Endodermal cell (in vitro differentiated cells): Measurements from ENCODE around the gene SLC3A2. TPM values are rescaled to one million over a fixed set of nuclear protein-coding genes. Genes with fewer than 3 reads are reported as not detected.
A peak's percentile ranks its signal among the peaks of the same experiment; 100 is the strongest.

Source experiments
- DNase-seq: peaks from one replicate; pipeline ENCODE4 v3.0.0-alpha.2; 2017
- H3K27ac ChIP-seq: 2 replicates; pipeline ENCODE4 v1.5.1; 2013; ENCODE audit warnings: mild to moderate bottlenecking, low read depth, low read length, moderate library complexity
- H3K27me3 ChIP-seq: 2 replicates; pipeline ENCODE4 v1.6.1; 2013; ENCODE audit warnings: mild to moderate bottlenecking, low read length, moderate library complexity; ENCODE audit not compliant: insufficient read depth, control insufficient read depth, poor library complexity, severe bottlenecking
- H3K36me3 ChIP-seq: 2 replicates; pipeline ENCODE4 v1.7.0; 2013; ENCODE audit warnings: mild to moderate bottlenecking, low read length, moderate library complexity; ENCODE audit not compliant: control insufficient read depth, insufficient read depth
- H3K4me1 ChIP-seq: one replicate; pipeline ENCODE4 v1.7.0; 2013; ENCODE audit warnings: low read length; ENCODE audit not compliant: control insufficient read depth, insufficient read depth
- H3K4me3 ChIP-seq: 2 replicates; pipeline ENCODE4 v1.5.1; 2013; ENCODE audit warnings: mild to moderate bottlenecking, low read length, moderate library complexity
- H3K9ac ChIP-seq: 2 replicates; pipeline ENCODE4 v1.6.1; 2013; ENCODE audit warnings: mild to moderate bottlenecking, low read length, moderate library complexity; ENCODE audit not compliant: poor library complexity, severe bottlenecking; ENCODE audit errors: extremely low read depth
- H3K9me3 ChIP-seq: 2 replicates; pipeline ENCODE4 v1.6.1; 2013; ENCODE audit warnings: mild to moderate bottlenecking, low read length, moderate library complexity; ENCODE audit not compliant: control insufficient read depth
- H3K27ac Mint-ChIP-seq: 2 replicates; pipeline ENCODE4 v1.8.0; 2020; ENCODE audit warnings: mixed read lengths
- H3K27me3 Mint-ChIP-seq: 2 replicates; pipeline ENCODE4 v1.8.0; 2021; ENCODE audit warnings: mild to moderate bottlenecking, mixed read lengths; ENCODE audit not compliant: insufficient read depth
- H3K36me3 Mint-ChIP-seq: 2 replicates; pipeline ENCODE4 v1.8.0; 2020; ENCODE audit warnings: low read depth, mixed read lengths
- H3K4me1 Mint-ChIP-seq: 2 replicates; pipeline ENCODE4 v1.8.0; 2020; ENCODE audit warnings: mixed read lengths
- H3K4me3 Mint-ChIP-seq: 2 replicates; pipeline ENCODE4 v1.8.0; 2020; ENCODE audit warnings: mild to moderate bottlenecking, moderate library complexity, mixed read lengths
- H3K9me3 Mint-ChIP-seq: 2 replicates; pipeline ENCODE4 v1.8.0; 2020; ENCODE audit warnings: mild to moderate bottlenecking, mixed read lengths
- CTCF ChIP-seq: fragments of 200-600 bp; sonication (generic); conservative IDR thresholded peaks from 2 replicates; pipeline ENCODE4 v1.5.0; 2021; ENCODE audit warnings: antibody characterized with exemption, mild to moderate bottlenecking
- WGBS, 2 experiments: methylation state at CpG; one replicate each; pipeline versions ENCODE4 v1.1.5 to v1.1.7; 2013; ENCODE audit warnings: missing lambda C conversion rate in 2 of 2, mixed read lengths in 1 of 2; ENCODE audit not compliant: insufficient coverage in 1 of 2, insufficient read length in 1 of 2; 5-methylcytosine and 5-hydroxymethylcytosine counted together
- total RNA-seq, 2 donors: library from RNA; stranded (reverse); fragmentation: NEBNext Ultra II Directional in 1 of 2; extraction: Animal tissue kit (Norgen Biotek cat#: 25700) in 1 of 2; gene quantifications; 2 replicates in 1 of 2; 3 replicates in 1 of 2; pipeline ENCODE4 v1.2.1, GENCODE V29; 2021

SLC3A2 gene
- total RNA-seq, 2 donors from 2014 or later = 438 to 488 TPM

- Mint-ChIP-seq H3K36me3 (no peaks in the 10 kb centered on the region), H3K4me3 (peak overlapping the region; percentile 57), H3K27ac (no peak overlapping the region), H3K9me3 (no peaks in the 10 kb centered on the region), H3K4me1 (peaks cover 19% of the 10 kb centered on the region), H3K27me3 (peaks cover 89% of the 10 kb centered on the region)
- Histone ChIP-seq H3K4me1 (peaks cover 4% of the 10 kb centered on the region), H3K27me3 (peaks cover 78% of the 10 kb centered on the region), H3K9ac (no peak overlapping the region), H3K27ac (no peak overlapping the region), H3K9me3 (no peaks in the 10 kb centered on the region), H3K36me3 (no peaks in the 10 kb centered on the region), H3K4me3 (peak overlapping the region; percentile 77)
- peak; percentile 77 for DNase-seq
- 2 to 6% methylated on average over 35 to 71 of the region's 71 CpGs for WGBS, 2 experiments
- TF ChIP-seq CTCF = no peak
These were observed 45.3 kb downstream of the SLC3A2 start for GRCh38 chr11:62925745-62926679.

GRCh38 chr11:62926680-62927455 lies 46.2 kb downstream of the SLC3A2 start:
- peaks cover 77% of the 10 kb centered on the region for H3K27me3 ChIP-seq
- Mint-ChIP-seq H3K9me3 (no peaks in the 10 kb centered on the region), H3K4me1 (peaks cover 25% of the 10 kb centered on the region), H3K36me3 (no peaks in the 10 kb centered on the region), H3K27me3 (peaks cover 82% of the 10 kb centered on the region), H3K4me3 (peak overlapping the region; percentile 57), H3K27ac (no peak overlapping the region)
- WGBS, 2 experiments = 12% methylated on average over 20 to 51 of the region's 53 CpGs
- peaks cover 4% of the 10 kb centered on the region for H3K4me1 ChIP-seq
- H3K4me3 ChIP-seq = peak overlapping the region; percentile 77
- H3K9me3 ChIP-seq = no peaks in the 10 kb centered on the region
- no peak overlapping the region for H3K9ac ChIP-seq
- no peaks in the 10 kb centered on the region for H3K36me3 ChIP-seq
- no peak for TF ChIP-seq CTCF
- no peak overlapping the region for H3K27ac ChIP-seq
- DNase-seq = peak; percentile 62

GRCh38 chr11:62928011-62928410 lies 47.3 kb downstream of the SLC3A2 start:
- WGBS, 2 experiments = 43 to 47% methylated on average over 8 to 13 of the region's 13 CpGs
- Mint-ChIP-seq H3K36me3 (no peaks in the 10 kb centered on the region), H3K27me3 (peaks cover 71% of the 10 kb centered on the region), H3K9me3 (no peaks in the 10 kb centered on the region), H3K27ac (no peak overlapping the region), H3K4me3 (no peak overlapping the region), H3K4me1 (peaks cover 28% of the 10 kb centered on the region)
- no peaks in the 10 kb centered on the region for H3K9me3 ChIP-seq
- H3K27me3 ChIP-seq = peaks cover 66% of the 10 kb centered on the region
- H3K9ac ChIP-seq = no peak overlapping the region
- peaks cover 4% of the 10 kb centered on the region for H3K4me1 ChIP-seq
- H3K36me3 ChIP-seq = no peaks in the 10 kb centered on the region
- no peak overlapping the region for H3K4me3 ChIP-seq
- no peak for TF ChIP-seq CTCF
- DNase-seq = peak; percentile 65
- H3K27ac ChIP-seq = no peak overlapping the region
